Osteocyte (in vitro differentiated cells): ENCODE results near the gene PDAP1. TPM values are rescaled to one million over a fixed set of nuclear protein-coding genes. Genes with fewer than 3 reads are reported as not detected.
A peak's percentile ranks its signal among the peaks of the same experiment; 100 is the strongest.

Source experiments
- DNase-seq: peaks from one replicate; pipeline ENCODE4 v3.0.0; 2021; ENCODE audit warnings: mixed read lengths; ENCODE audit not compliant: unreplicated experiment; ENCODE audit errors: extremely low spot score
- H3K27ac Mint-ChIP-seq: one replicate; pipeline ENCODE4 v1.8.0; 2021; ENCODE audit warnings: mild to moderate bottlenecking, mixed read lengths; ENCODE audit not compliant: unreplicated experiment
- H3K27me3 Mint-ChIP-seq: one replicate; pipeline ENCODE4 v1.8.0; 2021; ENCODE audit warnings: mixed read lengths; ENCODE audit not compliant: unreplicated experiment
- H3K36me3 Mint-ChIP-seq: one replicate; pipeline ENCODE4 v1.8.0; 2021; ENCODE audit warnings: mixed read lengths; ENCODE audit not compliant: unreplicated experiment
- H3K4me1 Mint-ChIP-seq: one replicate; pipeline ENCODE4 v1.8.0; 2021; ENCODE audit warnings: mixed read lengths; ENCODE audit not compliant: unreplicated experiment
- H3K4me3 Mint-ChIP-seq: one replicate; pipeline ENCODE4 v1.8.0; 2021; ENCODE audit warnings: mild to moderate bottlenecking, moderate library complexity, mixed read lengths; ENCODE audit not compliant: unreplicated experiment
- H3K9me3 Mint-ChIP-seq: one replicate; pipeline ENCODE4 v1.8.0; 2021; ENCODE audit warnings: mixed read lengths; ENCODE audit not compliant: unreplicated experiment
- total RNA-seq: library from RNA; stranded (reverse); gene quantifications from 2 replicates; pipeline ENCODE4 v1.2.1, GENCODE V29; 2021
- TF ChIP-seq, protein P1 (sequence below): fragments of 200-600 bp; sonication (generic); IDR thresholded peaks from 2 replicates; pipeline ENCODE4 v1.5.0; 2021; ENCODE audit warnings: antibody characterized with exemption, mild to moderate bottlenecking, moderate library complexity

The PDAP1 gene
- total RNA-seq, 1 donor from 2014 or later: 107 TPM

DNA sequence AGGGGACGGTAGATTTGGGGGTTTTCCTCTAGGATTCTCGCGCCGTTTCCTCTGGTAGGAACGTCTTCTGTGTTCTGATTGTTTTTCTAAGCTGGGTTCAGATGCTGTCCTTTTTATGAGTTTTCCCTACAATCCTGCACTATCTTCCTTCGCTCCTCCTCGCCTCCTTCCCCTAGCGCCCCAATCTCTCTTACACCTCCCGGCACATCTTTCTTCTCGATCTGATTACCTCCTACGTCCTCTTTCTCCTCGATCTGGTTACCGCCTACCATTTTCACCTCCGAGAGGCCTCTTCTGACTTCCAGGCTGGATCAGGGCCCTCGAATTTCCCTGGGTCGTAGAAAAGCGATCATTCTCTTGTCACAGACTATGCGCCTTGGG lies 785 bp upstream of the PDAP1 start:
- H3K4me3 Mint-ChIP-seq: peak overlapping the region; percentile 99
- TF ChIP-seq, protein P1, sequence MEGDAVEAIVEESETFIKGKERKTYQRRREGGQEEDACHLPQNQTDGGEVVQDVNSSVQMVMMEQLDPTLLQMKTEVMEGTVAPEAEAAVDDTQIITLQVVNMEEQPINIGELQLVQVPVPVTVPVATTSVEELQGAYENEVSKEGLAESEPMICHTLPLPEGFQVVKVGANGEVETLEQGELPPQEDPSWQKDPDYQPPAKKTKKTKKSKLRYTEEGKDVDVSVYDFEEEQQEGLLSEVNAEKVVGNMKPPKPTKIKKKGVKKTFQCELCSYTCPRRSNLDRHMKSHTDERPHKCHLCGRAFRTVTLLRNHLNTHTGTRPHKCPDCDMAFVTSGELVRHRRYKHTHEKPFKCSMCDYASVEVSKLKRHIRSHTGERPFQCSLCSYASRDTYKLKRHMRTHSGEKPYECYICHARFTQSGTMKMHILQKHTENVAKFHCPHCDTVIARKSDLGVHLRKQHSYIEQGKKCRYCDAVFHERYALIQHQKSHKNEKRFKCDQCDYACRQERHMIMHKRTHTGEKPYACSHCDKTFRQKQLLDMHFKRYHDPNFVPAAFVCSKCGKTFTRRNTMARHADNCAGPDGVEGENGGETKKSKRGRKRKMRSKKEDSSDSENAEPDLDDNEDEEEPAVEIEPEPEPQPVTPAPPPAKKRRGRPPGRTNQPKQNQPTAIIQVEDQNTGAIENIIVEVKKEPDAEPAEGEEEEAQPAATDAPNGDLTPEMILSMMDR: no peak
- H3K4me1 Mint-ChIP-seq: peaks cover 30% of the 10 kb centered on the region
- H3K9me3 Mint-ChIP-seq: no peaks in the 10 kb centered on the region
- peaks cover 20% of the 10 kb centered on the region for H3K36me3 Mint-ChIP-seq
- peak overlapping the region; percentile 98 for H3K27ac Mint-ChIP-seq
- no peak for DNase-seq
- no peaks in the 10 kb centered on the region for H3K27me3 Mint-ChIP-seq

DNA sequence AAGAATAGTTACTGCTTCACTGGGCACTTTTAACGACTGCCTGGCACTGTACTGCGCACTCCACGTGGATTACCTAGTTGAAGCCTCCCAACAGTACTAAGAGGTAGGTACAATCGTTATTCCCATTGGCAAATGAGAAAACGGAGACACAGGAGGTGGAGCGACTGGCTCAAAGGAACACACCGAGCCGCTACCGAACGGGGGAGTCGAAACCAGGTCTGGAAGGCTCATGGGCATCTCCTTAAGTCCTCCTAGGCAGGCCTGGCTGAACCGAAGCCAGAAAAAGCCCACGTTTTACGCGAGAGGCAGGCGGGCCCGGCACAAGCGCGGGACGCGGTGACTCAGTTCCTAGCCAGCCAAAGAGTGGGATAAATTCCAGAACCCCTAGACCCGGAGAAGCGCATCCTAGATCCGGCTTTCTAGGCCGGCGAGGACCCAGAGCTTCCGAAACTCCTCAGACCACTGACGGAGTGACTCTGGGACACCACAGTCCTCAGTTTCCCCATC lies 472 bp downstream of the PDAP1 start:
- TF ChIP-seq, protein P1: no peak
- Mint-ChIP-seq H3K36me3 (peaks cover 28% of the 10 kb centered on the region), H3K4me3 (peak overlapping the region; percentile 99), H3K27me3 (no peaks in the 10 kb centered on the region), H3K27ac (peak overlapping the region; percentile 98), H3K4me1 (peaks cover 30% of the 10 kb centered on the region), H3K9me3 (no peaks in the 10 kb centered on the region)
- no peak for DNase-seq

DNA sequence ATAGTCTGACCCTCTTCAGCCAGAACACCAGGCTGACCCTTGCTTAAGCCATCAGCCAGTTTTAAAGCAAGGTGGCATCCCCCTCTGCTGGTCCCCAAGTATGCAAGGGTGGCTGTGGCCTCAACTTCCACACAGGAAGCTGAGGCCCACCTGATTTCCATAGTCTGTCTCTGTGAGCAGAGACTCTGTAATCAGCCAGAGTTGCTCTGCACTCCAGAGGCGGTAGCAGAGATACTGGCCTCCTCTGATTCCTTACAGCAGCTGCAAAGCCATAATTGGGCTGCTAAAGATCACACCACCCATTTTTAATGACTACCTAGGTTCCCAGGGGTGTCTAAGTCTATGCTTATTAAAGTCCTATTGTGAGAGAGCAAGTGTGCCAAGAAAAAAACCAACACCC lies 1.8 kb downstream of the PDAP1 start:
- Mint-ChIP-seq H3K36me3 (peaks cover 27% of the 10 kb centered on the region), H3K4me1 (peaks cover 30% of the 10 kb centered on the region), H3K9me3 (no peaks in the 10 kb centered on the region), H3K27me3 (no peaks in the 10 kb centered on the region), H3K4me3 (peak overlapping the region; percentile 99), H3K27ac (no peak overlapping the region)
- TF ChIP-seq, protein P1: no peak
- no peak for DNase-seq

DNA sequence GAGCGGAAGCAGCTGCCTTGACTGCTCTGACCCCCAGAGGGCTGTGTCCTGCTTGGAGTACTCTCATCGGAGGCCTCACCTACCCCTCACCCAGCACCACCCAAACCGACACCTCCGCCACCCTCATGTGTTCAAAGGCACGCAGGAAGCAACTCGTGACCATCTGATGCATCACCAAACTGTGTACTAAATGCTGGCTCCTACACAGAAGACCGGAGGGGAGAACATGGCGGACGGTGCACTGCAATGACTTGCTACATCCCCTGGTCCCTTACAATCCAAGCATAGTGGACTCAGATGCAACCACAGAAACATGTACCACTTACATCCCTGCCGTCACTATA lies 3.4 kb downstream of the PDAP1 start:
- TF ChIP-seq, protein P1: no peak
- Mint-ChIP-seq H3K27me3 (no peaks in the 10 kb centered on the region), H3K4me1 (peaks cover 22% of the 10 kb centered on the region), H3K27ac (no peak overlapping the region), H3K36me3 (peaks cover 30% of the 10 kb centered on the region), H3K4me3 (no peak overlapping the region), H3K9me3 (no peaks in the 10 kb centered on the region)
- no peak for DNase-seq

DNA sequence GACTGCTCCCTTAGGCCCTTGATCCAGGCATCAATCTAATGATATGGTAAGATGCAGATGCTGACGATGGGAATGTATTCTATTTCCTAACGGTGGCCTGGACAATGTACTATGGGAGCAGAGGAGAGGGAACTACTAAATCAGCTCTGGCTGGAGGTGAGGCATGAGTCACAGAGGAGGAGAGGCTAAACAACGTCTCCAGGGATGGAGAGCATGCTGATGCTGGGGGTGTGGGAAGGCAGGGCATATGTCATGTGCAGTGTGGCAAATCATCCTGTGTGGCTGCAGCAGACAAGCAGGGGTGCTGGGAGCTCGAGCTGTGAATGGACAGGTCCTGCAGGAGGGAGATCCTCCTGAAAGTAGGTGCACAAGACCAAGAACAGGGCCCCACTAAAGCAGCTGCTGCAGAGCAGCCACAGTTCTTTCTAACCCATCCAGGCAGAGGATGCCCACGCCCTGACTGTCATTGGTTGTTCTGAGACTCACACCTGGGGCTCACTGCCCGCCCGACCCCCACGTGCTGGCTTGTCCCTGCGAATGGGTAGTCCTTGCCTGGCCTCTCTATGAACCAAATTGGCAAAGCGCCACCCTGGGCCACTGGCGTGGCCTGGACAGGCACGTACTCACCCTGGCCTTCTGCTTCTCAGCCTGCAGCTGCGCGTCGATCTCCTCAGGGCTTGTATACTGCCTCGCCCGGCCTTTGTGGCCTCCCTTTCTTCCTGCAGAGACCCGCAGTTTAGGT lies 4.0 kb downstream of the PDAP1 start:
- Mint-ChIP-seq H3K27me3 (no peaks in the 10 kb centered on the region), H3K27ac (no peak overlapping the region), H3K36me3 (peaks cover 30% of the 10 kb centered on the region), H3K4me3 (no peak overlapping the region), H3K4me1 (peaks cover 18% of the 10 kb centered on the region), H3K9me3 (no peaks in the 10 kb centered on the region)
- TF ChIP-seq, protein P1: no peak
- no peak for DNase-seq
